OCI-M2 (cell line): ENCODE results near the gene SLC36A3.
"Not testable (repeated sequence)": the region's sequence is repeated elsewhere in the genome, so short reads cannot be mapped to it uniquely, and the experiment has no call there.

ENCODE experiments used
- DNase-seq: peaks from one replicate; lab custom pipeline; 2025; ENCODE audit not compliant: unreplicated experiment; lab: John Stamatoyannopoulos, UW

Gene SLC36A3

GRCh38 chr5:151240268-151240835 lies 63.2 kb downstream of the SLC36A3 start:
- DNase-seq, result peak; percentile 49

- no peak for DNase-seq
Measured at GRCh38 chr5:151239237-151239861, 64.2 kb downstream of the SLC36A3 start.

- DNase-seq, result no peak
Measured at GRCh38 chr5:151238303-151238741, 65.2 kb downstream of the SLC36A3 start.

- no peak for DNase-seq
Measured at GRCh38 chr5:151237685-151238084, 65.9 kb downstream of the SLC36A3 start.

GRCh38 chr5:151236888-151237287 lies 66.7 kb downstream of the SLC36A3 start:
- no peak for DNase-seq

GRCh38 chr5:151235239-151235571 lies 68.4 kb downstream of the SLC36A3 start:
- not testable (repeated sequence) for DNase-seq

GRCh38 chr5:151234476-151235238 lies 68.9 kb downstream of the SLC36A3 start:
- no peak for DNase-seq

- DNase-seq, result no peak
Measured at GRCh38 chr5:151233616-151234085, 69.9 kb downstream of the SLC36A3 start.

- no peak for DNase-seq
Measured at GRCh38 chr5:151231359-151231758, 72.2 kb downstream of the SLC36A3 start.

GRCh38 chr5:151230048-151230680 lies 73.4 kb downstream of the SLC36A3 start:
- DNase-seq, result no peak

- no peak for DNase-seq
Measured at GRCh38 chr5:151228986-151229385, 74.6 kb downstream of the SLC36A3 start.

- DNase-seq, result no peak
Measured at GRCh38 chr5:151227918-151228447, 75.6 kb downstream of the SLC36A3 start.
